H54 (cell line): ENCODE results near the gene HIVEP2.

Experiments used
- DNase-seq: peaks from one replicate; pipeline ENCODE4 v3.0.0; 2011; ENCODE audit warnings: low spot score, mixed read lengths; ENCODE audit not compliant: insufficient read length
- FAIRE-seq: peaks from 3 replicates; lab custom pipeline; 2011; peaks lifted over from hg19 to GRCh38; lab: Jason Lieb, UNC
- POLR2A ChIP-seq: IDR thresholded peaks from 2 replicates; pipeline ENCODE4 v1.6.1; 2011; ENCODE audit warnings: low read depth, mild to moderate bottlenecking, low read length

Gene HIVEP2

DNA sequence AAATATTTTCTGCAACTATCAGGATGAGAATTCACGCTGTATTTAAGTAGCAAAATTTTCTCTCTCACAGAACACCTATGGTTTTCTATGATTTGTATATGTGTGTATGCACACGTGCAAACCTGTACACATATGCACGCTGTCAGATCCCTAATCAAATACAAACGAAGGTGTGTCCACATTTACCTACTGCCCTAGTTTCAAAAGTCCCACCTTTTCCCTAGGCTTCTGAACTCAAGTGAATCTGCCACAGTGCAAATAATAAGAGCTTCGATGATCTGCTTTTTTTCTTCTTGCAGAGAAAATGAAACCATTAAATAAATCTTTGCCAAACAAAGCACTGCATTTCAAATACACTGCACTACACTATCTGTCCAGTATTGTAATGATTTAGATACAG is 6.5 kb downstream of the HIVEP2 start:
- DNase-seq, result no peak
- no peak for FAIRE-seq
- no peak for TF ChIP-seq POLR2A

GRCh38 chr6:142937986-142938385 is 7.0 kb downstream of the HIVEP2 start:
- FAIRE-seq (no peak), DNase-seq (no peak)
- TF ChIP-seq POLR2A, result no peak

GRCh38 chr6:142935553-142936517 is 9.1 kb downstream of the HIVEP2 start:
- DNase-seq (no peak), FAIRE-seq (no peak)
- TF ChIP-seq POLR2A, result no peak

DNA sequence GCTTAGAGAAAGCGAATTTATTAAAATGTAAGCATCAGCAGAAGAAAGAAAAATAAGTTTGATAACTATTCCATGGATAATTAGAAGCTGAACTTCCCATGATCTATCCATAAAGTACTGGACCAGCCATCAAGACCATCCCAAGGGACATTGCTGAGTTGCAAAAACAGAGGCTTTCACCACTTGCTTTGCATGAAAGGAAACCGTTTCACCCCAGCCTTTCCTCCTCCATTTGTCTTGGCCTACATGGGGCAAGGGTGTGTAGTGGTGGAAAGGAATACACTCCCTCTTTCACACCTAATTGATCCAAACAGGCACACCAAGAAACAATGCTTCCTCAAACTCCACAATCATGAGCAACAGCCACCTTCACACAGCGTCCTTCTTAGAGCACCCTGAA is 10.4 kb downstream of the HIVEP2 start:
- no peak for FAIRE-seq
- no peak for TF ChIP-seq POLR2A
- DNase-seq, result no peak

- no peak for TF ChIP-seq POLR2A
- FAIRE-seq (no peak), DNase-seq (no peak)
Measured at GRCh38 chr6:142934106-142934505, 10.9 kb downstream of the HIVEP2 start.

DNA sequence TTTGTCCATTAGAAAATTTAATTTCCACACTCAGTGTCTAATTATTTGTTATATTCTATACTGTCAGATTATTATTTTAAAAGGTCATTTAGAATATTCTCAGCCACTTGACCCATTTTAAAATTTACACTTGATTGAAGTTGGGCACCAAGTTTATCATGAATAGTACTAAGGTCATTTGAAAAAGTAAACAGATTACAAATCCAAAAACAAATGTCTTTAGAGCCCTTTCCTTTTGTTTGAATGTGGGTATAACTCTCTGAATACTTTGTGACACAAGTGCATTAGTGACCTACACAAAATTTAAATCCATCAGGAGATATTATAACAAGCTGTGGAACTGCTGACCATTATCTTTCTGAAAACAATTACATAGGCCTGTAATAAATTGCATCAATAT is 11.3 kb downstream of the HIVEP2 start:
- no peak for TF ChIP-seq POLR2A
- DNase-seq (no peak), FAIRE-seq (no peak)

- DNase-seq (no peak), FAIRE-seq (no peak)
- no peak for TF ChIP-seq POLR2A
Measured at GRCh38 chr6:142932889-142933288, 12.1 kb downstream of the HIVEP2 start.

GRCh38 chr6:142929751-142930358 is 15.1 kb downstream of the HIVEP2 start:
- no peak for DNase-seq
- TF ChIP-seq POLR2A, result no peak
- FAIRE-seq, result no peak

DNA sequence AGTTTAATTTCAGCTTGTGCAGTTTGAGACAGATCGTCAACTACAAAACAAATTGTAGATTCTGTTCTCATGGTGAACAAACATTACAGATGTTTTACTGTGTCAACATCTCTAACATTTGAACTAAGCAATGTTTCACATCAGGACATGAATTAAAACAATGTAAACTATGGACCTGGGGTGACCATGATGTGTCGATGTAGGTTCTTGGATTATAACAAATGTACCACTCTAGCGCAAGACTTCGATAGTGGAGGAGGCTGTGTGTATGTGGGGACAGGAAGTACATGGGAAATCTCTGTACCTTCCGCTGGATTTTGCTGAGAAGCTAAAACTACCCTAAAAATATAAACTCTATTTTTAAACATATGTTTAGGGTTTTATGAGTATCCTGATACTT is 17.1 kb downstream of the HIVEP2 start:
- FAIRE-seq, result no peak
- DNase-seq, result no peak
- TF ChIP-seq POLR2A, result no peak

- peak; percentile 27 for FAIRE-seq
- no peak for TF ChIP-seq POLR2A
- no peak for DNase-seq
Measured at GRCh38 chr6:142927271-142927580, 17.8 kb downstream of the HIVEP2 start.

DNA sequence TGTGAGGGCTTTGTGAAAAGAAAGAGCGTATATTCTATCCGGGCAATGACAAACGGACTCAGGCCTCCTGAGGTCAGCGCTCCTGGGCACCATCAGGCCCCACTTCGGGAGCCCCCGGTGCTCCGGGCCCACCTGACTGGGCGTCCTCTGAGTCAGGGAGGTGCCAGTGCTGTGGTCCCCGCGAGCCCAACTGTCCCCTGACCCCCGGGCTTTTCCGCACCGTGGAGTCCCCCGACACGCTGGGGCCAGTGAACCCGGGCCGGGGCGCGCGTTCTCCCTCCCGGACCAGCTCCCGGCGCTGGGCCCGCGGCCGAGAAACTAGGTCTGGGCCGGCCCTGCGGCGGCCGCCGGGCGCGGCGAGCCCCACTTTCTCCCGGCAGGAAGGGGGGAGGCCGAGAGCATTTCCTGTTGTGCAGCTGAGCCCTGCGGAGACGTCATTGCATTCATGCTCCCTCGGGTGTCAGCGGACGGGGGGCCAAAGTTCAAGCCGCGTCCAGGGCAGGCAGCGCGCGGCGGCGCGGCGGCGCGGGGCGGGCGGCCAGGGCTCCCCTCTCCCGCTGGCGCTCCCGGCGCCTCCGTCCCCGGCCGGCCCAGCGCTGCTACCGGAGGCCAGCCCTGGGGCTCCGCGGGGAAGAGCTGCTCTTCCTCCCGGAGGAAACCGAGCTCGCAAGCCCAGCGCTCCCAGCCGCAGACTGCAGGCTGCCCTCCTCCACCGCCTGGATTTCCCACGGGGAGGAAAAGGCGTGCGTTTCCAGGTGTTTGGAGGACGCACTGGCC is 18.3 kb downstream of the HIVEP2 start:
- peak; percentile 52 for DNase-seq
- TF ChIP-seq POLR2A, result peak; percentile 29; the same call in 1 of the 2 replicates
- no peak for FAIRE-seq

DNA sequence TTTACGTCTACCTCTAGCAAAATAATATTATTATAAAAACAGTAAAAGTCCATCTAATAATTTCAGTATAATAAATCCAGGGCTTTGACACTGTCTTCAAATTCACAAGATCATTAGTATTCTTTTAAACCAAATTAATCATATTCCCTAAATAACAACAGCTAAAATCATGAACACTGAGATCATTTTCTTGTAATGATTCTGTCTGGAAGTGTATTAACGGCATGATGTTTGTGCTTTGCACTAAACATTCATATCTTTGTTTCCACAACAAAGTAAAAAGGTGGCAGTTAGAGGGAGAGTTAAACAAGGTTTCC is 18.8 kb downstream of the HIVEP2 start:
- no peak for DNase-seq
- FAIRE-seq, result no peak

DNA sequence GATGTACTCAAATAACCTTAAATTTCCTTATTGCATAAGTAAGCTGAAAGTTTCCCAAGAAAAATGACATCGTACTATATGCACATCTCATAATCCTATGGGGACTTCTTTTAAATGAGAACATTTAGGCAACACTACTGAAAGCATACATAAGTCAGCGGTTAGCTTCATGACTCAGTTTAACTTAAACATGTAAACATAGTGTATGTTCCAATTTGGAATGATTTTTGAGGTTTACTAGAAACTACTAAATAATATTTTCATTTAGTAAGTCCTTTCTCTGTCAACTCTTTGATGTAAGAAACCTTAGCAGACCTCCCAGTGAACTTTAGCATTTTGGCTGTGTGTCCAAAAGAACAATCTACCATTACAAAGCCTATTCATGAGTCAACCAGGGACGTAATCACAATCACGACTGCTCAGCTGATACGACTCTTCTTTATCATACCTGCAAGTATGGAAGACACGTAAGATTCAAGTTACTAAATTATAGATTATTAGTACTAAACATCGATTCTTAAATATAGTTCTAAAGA is 19.3 kb downstream of the HIVEP2 start:
- no peak for DNase-seq
- no peak for FAIRE-seq
- TF ChIP-seq POLR2A, result no peak

More for the DNA sequence above, 18.8 kb downstream of the HIVEP2 start:
- TF ChIP-seq POLR2A, result no peak
